Fibroblast of pulmonary artery (primary cell): ENCODE results near the gene LSM3.

Experiments used
- DNase-seq: peaks from one replicate; pipeline ENCODE4 v3.0.0-alpha.2; 2010; ENCODE audit warnings: low read depth
- H3K4me3 ChIP-seq: replicated peaks from 2 replicates; pipeline ENCODE4 v1.5.1; 2011; ENCODE audit warnings: low read depth, mild to moderate bottlenecking, control low read depth, low read length, moderate library complexity
- CTCF ChIP-seq: IDR thresholded peaks from 2 replicates; pipeline ENCODE4 v1.5.1; 2011; ENCODE audit warnings: mild to moderate bottlenecking, control low read depth, low read length, inconsistent platforms; ENCODE audit errors: missing control alignments

LSM3 gene

GRCh38 chr3:14147617-14148016 is 31.0 kb upstream of the LSM3 start:
- DNase-seq: no peak
- H3K4me3 ChIP-seq: no peak overlapping the region
- TF ChIP-seq CTCF: no peak

DNA sequence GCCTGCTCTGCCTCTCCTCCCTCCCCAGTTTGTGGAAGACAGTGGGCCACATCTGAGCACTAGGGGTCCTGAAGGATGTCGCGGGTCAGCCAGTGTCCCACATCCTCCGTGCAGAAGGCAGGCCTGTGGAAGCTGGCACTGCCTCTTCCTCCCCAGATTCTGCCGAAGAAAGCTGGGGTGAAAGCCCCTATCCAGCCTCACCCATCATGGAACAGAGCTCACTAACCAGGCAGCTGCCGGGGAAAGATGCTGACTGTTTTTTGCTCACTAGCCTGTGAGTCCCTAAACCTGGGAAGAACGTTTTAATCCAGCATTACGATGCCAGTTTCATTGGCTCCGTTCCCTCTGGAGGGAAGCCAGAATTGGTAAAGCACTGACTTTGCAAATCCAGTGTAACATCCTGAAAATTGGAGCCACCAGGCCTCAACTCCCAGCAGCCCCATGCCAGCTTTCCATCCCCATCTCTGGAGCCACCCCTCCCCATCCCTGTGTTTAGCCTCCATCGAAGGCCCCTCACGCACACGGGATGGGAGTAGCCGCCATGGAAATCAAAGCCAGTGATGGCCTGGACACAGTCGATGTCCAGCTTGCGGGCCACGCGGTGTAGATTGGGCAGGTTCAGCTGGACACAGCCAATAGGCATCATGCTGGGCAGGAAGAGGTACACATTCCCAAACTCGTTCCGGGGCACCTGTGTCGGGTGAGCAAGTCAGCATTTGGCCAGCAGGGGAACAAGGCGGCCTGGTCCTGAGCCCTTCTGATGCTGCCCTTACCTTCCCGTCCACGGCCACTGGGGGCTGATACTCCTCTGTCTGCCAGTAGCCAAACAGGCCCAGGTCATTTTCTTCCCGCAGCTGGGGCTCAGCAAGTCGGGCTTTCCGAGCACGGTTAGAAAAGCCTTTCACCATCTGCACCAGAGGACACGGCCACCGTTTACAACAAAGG is 30.3 kb upstream of the LSM3 start:
- no peak for TF ChIP-seq CTCF
- no peak for DNase-seq
- no peak overlapping the region for H3K4me3 ChIP-seq

DNA sequence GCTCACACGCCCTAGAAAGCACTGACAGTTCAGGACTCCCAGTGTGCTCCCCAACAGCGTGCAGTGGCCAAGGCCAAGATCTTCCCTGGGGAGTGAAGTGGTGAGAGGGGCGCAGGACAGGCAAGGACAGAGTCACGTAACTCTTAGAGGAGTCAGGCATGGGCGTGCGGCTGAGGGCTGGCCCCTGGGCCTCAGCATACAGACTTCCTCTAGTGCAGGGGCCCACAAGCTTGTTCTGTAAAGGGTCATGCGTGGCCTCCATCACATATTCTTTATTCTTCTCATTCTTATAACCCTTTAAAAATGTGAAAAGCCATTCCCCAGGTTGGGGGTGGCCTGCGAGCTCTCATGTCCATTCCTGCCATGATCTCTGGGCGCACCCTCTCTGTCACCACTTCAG is 28.5 kb upstream of the LSM3 start:
- TF ChIP-seq CTCF: no peak
- no peak for DNase-seq
- H3K4me3 ChIP-seq: no peak overlapping the region

GRCh38 chr3:14150491-14151230 is 28.0 kb upstream of the LSM3 start:
- H3K4me3 ChIP-seq: no peak overlapping the region
- DNase-seq: no peak
- no peak for TF ChIP-seq CTCF

DNA sequence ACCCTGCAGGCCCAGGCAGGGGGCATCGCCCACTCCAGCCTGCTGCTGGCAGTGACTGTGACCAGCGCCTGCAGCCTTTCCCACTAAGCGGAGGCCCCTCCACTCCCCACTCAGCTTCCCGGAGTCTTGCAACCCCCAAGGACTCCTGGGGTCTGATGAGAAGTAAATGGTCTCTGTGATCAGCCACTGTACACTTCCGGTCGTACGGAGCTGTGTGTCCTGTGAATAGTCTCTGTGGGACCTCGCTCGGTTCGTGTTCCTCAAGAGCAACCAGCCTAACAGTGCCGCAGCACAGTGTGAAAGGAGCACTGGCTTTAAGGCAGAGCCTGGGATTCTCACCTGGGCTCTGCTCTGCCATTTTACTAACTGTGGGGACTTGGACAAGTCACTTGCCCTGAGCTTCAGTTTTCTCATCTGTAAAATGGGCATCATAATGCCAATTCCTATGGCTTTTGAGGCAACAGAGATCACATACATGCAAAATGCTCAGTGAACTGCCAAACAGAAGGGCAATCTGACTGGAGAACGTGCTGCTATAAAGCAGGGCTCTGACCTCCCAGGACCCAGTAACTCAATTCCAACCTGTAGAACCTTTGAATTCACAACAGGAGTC is 27.0 kb upstream of the LSM3 start:
- no peak for TF ChIP-seq CTCF
- no peak overlapping the region for H3K4me3 ChIP-seq
- DNase-seq: no peak

DNA sequence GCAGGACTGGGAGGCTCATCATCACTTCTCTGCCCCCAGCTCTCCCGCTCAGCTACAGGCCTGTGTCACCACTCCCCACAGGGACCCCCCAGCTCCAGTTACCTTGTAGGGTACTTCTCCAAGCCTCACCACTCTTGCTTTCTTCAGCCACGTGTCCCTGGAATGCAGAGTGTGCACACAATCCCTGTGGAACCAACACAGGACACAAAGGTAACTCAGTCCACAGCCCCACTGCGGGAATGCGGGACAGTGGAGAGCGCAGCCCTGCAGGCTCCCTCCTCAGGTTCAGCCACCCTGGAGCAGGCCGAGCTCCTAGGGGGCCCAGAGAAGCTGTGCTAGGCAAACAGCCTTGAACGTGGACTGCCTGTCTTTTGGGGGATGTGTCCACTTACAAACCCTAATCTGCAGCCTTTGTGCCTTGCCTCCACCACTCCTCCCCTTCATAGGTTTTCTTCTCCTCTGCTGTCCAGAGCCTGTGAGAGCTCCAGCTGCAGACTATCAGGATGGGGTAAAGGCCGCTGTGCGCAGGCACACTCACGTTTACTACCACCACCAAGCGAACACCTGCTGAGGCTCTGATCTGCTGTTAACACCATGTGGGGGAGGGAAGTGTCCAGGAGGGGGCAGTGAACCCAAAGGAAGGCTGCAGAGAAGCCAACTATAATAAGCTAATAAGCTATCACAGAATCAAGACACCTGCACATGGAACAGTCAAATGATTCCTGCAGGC is 26.2 kb upstream of the LSM3 start:
- no peak for DNase-seq
- peak; percentile 25 for TF ChIP-seq CTCF
- H3K4me3 ChIP-seq: no peak overlapping the region
